Left colon (tissue), 2 donors: ENCODE data around the gene ACER2. TPM values are rescaled to one million over a fixed set of nuclear protein-coding genes. Genes with fewer than 3 reads are reported as not detected.

Experiments used
- ATAC-seq: fragments of 200-7000 bp; cut with Tn5 transposase; one replicate; pipeline ENCODE4 v1.9.1; 2020; ENCODE audit warnings: mild to moderate bottlenecking, moderate library complexity
- DNase-seq, 2 donors: peaks; one replicate each; pipeline ENCODE4 v3.0.0-alpha.2; 2020
- intact Hi-C, 2 donors: fragments of 100-400 bp; cut with DNase I in 1 of 2; cut with micrococcal nuclease in 1 of 2; formaldehyde crosslinking; loops; one replicate each; pipeline versions ENCODE4 v1.11.2 to v1.14.0; 2022; cut with DNase I, micrococcal nuclease
- total RNA-seq, 2 donors: library from RNA; stranded (reverse); fragmentation: NEBNext Ultra II Directional; extraction: Animal tissue kit (Norgen Biotek cat#: 25700); gene quantifications; one replicate each; pipeline ENCODE4 v1.2.1, GENCODE V29; 2021
- donor health status: DM: no; HTN: no; CAD: no.
- donor health status: DM: yes; HTN: yes; CAD: no.

The ACER2 gene
- total RNA-seq, 2 donors from 2014 or later = 9.0 to 15.3 TPM

DNA sequence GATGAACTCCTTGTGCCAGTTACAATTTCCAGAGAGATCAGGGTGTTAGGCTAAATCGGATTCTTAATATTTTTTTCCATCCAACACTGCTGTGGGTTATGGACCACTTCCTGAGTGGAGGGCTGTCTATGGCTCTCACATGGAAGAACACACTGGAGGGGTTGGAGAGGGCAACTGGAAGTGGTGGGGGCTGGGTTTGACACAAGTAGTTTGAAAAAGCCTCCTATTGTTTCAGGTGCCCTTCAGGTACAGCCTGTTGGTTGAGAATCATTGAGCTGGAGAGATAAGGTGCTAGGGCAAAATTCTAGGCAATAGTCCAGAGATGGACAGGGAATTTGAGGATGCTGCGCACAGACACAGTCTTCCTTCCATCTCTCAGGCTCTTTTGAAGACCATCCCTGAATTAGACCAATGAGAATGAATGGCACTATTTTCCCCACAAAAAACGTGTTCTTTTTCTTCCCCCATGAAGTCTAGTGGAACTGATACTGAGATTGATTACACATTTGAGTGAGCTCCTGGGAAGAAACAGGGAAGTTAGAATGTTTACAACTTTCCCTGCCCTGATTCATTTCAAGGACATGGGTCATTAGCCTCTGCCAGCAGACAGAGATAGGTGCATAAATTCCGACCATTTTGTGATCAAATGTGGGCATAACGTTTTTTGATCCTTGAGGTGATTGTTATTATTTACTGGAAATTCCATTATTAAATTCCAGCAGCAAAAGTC, 87.7 kb downstream of the ACER2 start:
- ATAC-seq (no peak), DNase-seq (no peak)
- intact Hi-C loops = no loop called here

DNA sequence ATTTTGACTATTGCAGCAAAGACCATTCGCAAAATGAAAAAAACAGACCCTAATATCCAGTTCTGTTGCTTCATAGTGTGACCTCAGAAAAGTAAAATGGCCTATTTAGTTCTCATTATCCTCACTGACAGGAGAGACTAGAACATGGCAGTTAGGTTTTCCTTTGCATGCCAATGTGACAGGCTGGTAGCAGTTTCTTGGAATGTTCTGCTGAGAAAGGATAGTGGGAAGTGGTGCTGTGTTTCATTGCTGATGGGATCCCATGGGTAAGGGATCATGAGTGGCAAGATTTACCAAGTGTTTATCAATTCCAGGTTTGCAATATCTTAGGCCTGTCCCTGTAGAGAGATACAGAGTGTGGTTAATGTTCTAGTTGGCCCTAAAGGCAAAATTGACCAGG, 88.5 kb downstream of the ACER2 start:
- DNase-seq (no peak), ATAC-seq (no peak)
- intact Hi-C loops = no loop called here

DNA sequence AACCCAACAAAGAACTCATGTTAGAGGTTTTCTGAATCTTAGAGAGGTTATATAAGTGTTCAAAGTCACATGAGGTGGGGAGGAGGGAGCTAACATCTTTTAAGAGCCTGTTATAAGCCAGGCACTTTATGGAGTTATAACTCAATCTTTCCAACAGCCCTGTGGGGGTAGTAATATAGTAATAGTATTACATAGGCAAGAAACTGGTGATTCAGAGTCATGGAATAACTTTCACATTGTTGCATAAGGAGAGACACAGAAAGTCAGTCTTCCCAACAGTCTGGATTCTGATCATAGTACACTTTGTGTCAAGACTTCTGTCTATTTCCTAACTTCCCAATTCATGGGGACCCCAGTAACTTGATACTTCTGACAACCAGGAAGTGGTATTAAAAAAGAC, 89.2 kb downstream of the ACER2 start:
- intact Hi-C loops = no loop called here
- ATAC-seq = no peak
- DNase-seq = no peak

Other genes starting within 250 kb of the ACER2 start
- gene DENND4C, start 178.3 kb upstream of the ACER2 start, total RNA-seq = 10 to 100 TPM; 59.6 to 67.0 TPM
- 1,000 to 10,000 TPM; 1,769 to 1,852 TPM for gene RPS6, start 28.8 kb upstream of the ACER2 start, total RNA-seq